HepG2 (cell line): ENCODE measurements around the gene RPP25L. TPM values are rescaled to one million over a fixed set of nuclear protein-coding genes. Genes with fewer than 3 reads are reported as not detected.
A peak's percentile ranks its signal among the peaks of the same experiment; 100 is the strongest.

Experiments
- ARID4A ChIP-seq: sonication (generic); formaldehyde crosslinking; IDR thresholded peaks from 2 replicates; pipeline ENCODE4 v1.5.0; 2020; ENCODE audit warnings: mild to moderate bottlenecking, missing genetic modification reagents, borderline replicate concordance
- ARID5B ChIP-seq: IDR thresholded peaks from 2 replicates; pipeline ENCODE4 v1.4.0; 2020; ENCODE audit warnings: mild to moderate bottlenecking, missing genetic modification reagents
- KDM6A ChIP-seq: IDR thresholded peaks from 2 replicates; pipeline ENCODE4 v1.6.1; 2016; ENCODE audit warnings: low read depth
- KIAA2018 ChIP-seq: sonication (generic); formaldehyde crosslinking; IDR thresholded peaks from 2 replicates; pipeline ENCODE4 v1.5.0; 2020; ENCODE audit warnings: mild to moderate bottlenecking, missing genetic modification reagents, borderline replicate concordance
- ZBTB43 ChIP-seq: sonication (generic); formaldehyde crosslinking; conservative IDR thresholded peaks from 2 replicates; pipeline ENCODE4 v1.4.0; 2020; ENCODE audit warnings: missing genetic modification reagents
- ZFY ChIP-seq: sonication (generic); formaldehyde crosslinking; IDR thresholded peaks from 2 replicates; pipeline ENCODE4 v1.4.0; 2020; ENCODE audit warnings: missing genetic modification reagents
- ZNF234 ChIP-seq: sonication (generic); formaldehyde crosslinking; conservative IDR thresholded peaks from 2 replicates; pipeline ENCODE4 v1.5.1; 2020; ENCODE audit warnings: mild to moderate bottlenecking, missing genetic modification reagents
- ZNF329 ChIP-seq: sonication (generic); formaldehyde crosslinking; IDR thresholded peaks from 2 replicates; pipeline ENCODE4 v1.9.0; 2021; ENCODE audit warnings: low read depth, mild to moderate bottlenecking, missing genetic modification reagents
- ZNF383 ChIP-seq: sonication (generic); formaldehyde crosslinking; IDR thresholded peaks from 2 replicates; pipeline ENCODE4 v1.4.0; 2020; ENCODE audit warnings: missing genetic modification reagents, mild to moderate bottlenecking, borderline replicate concordance
- polyA plus RNA-seq, 8 experiments: library from polyadenylated mRNA; depleted of rRNA in 3 of 8; stranded (reverse) in 7 of 8; unstranded in 1 of 8; fragments of >200 nt; fragmentation: Illumina TruSeq in 4 of 8; extraction: Trizol in 4 of 8; gene quantifications; 2 replicates each; pipeline versions ENCODE4 v1.2.1 to v1.2.3, GENCODE V29; 2011 to 2016; ENCODE audit warnings: low read depth in 4 of 8, missing spikeins in 1 of 8, mixed read lengths in 1 of 8; ENCODE audit not compliant: insufficient read depth in 1 of 8
- total RNA-seq, 5 experiments: library from RNA; depleted of rRNA; stranded (reverse); fragments of >200 nt; fragmentation: Illumina TruSeq; extraction: Trizol; gene quantifications; 2 replicates each; pipeline ENCODE4 v1.2.3, GENCODE V29; 2016; ENCODE audit warnings: low read depth in 1 of 5

RPP25L gene
- total and polyA plus RNA-seq, 2 of the 13 experiments (the other 11 are each of a cell fraction or from before 2014, with no cell fraction given), result 24.5 to 27.3 TPM

GRCh38 chr9:34620061-34620994 is 8.4 kb upstream of the RPP25L start, which contains the start of gene DCTN3 (continued):
- TF ChIP-seq KIAA2018 (CRISPR knock-in tag), result no peak
- TF ChIP-seq ARID5B, result no peak
- TF ChIP-seq KDM6A, result no peak
- peak; percentile 75; the same call in 1 of the 2 replicates for TF ChIP-seq ZFY (CRISPR knock-in tag)
- TF ChIP-seq ZNF234, result no peak
- no peak for TF ChIP-seq ZNF329
- peak; percentile 87 for TF ChIP-seq ARID4A (CRISPR knock-in tag)
- no peak for TF ChIP-seq ZNF383 (CRISPR knock-in tag)
- TF ChIP-seq ZBTB43, result 0 out of 2 replicates have a peak, but pooled peaks have one; percentile 24
